Measurements from ENCODE around the gene MLLT3. TPM values are rescaled to one million over a fixed set of nuclear protein-coding genes. Genes with fewer than 3 reads are reported as not detected.
A peak's percentile ranks its signal among the peaks of the same experiment; 100 is the strongest.

Gene MLLT3
- total RNA-seq, 1 donor from 2014 or later = 39.1 TPM

DNA sequence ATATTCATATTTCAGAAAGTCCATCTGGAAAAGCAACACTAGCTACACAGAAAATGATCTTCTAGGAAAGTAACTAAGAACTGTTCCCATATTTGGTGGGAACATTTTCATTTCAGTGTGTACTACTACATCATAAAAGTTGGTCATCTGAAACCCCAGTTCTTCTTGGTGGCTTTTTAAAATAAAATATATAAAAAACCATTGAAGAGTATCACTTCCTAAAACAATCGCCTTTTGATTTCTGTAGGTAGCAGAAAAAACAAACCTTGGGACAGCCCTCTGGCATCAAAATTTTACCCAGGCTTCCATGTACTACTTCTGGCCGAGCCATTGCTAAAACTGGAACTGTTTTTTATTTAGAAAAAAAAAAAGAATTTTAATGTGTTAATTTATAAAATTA lies 158.5 kb downstream of the MLLT3 start:
- no peaks in the 10 kb centered on the region for H3K36me3 ChIP-seq

DNA sequence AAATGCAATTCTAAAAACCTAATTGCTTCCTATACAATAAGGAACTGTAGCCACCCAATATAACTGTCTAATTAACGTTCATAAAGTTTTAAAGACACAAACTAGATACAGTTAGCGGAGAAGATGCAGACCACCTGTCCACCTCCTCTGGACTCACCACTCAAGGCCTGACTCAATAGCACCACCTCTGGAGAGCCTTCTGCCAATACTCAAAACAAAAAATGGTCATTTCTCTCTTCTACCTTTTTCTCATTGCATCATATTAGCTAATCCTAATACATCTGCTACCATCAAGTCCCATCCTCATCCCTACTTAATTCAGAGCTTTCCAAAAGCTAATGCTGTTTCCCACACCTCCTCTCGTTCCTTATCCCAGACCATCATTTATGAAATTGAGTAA lies 159.9 kb downstream of the MLLT3 start:
- Mint-ChIP-seq H3K27me3 (ENCODE audit: insufficient read depth, low read depth) (no peaks in the 10 kb centered on the region), H3K27ac (no peak overlapping the region), H3K36me3 (peaks cover 1% of the 10 kb centered on the region), H3K9me3 (no peaks in the 10 kb centered on the region), H3K4me3 (no peak overlapping the region), H3K4me1 (peaks cover 4% of the 10 kb centered on the region)
- no peak overlapping the region for H3K4me3 ChIP-seq
- no peaks in the 10 kb centered on the region for H3K27me3 ChIP-seq
- no peaks in the 10 kb centered on the region for H3K79me2 ChIP-seq (ENCODE audit: low read depth)
- H3F3A ChIP-seq (ENCODE audit: low read depth) = no peaks in the 10 kb centered on the region
- H3K4me1 ChIP-seq = no peaks in the 10 kb centered on the region
- H3K9me3 ChIP-seq (ENCODE audit: low read depth) = no peaks in the 10 kb centered on the region
- no peaks in the 10 kb centered on the region for H4K20me1 ChIP-seq (ENCODE audit: low read depth)
- no peak for TF ChIP-seq EZH2 (IDR thresholded peaks at IDR 0.05)
- TF ChIP-seq, protein P1, sequence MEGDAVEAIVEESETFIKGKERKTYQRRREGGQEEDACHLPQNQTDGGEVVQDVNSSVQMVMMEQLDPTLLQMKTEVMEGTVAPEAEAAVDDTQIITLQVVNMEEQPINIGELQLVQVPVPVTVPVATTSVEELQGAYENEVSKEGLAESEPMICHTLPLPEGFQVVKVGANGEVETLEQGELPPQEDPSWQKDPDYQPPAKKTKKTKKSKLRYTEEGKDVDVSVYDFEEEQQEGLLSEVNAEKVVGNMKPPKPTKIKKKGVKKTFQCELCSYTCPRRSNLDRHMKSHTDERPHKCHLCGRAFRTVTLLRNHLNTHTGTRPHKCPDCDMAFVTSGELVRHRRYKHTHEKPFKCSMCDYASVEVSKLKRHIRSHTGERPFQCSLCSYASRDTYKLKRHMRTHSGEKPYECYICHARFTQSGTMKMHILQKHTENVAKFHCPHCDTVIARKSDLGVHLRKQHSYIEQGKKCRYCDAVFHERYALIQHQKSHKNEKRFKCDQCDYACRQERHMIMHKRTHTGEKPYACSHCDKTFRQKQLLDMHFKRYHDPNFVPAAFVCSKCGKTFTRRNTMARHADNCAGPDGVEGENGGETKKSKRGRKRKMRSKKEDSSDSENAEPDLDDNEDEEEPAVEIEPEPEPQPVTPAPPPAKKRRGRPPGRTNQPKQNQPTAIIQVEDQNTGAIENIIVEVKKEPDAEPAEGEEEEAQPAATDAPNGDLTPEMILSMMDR (IDR thresholded peaks at IDR 0.05) = peak; percentile 46
- no peak overlapping the region for H3K27ac ChIP-seq
- DNase-seq (ENCODE audit: low spot score) = peak; percentile 7
- H3K9ac ChIP-seq = no peak overlapping the region
- no peak overlapping the region for H3K4me2 ChIP-seq
- H3K36me3 ChIP-seq = no peaks in the 10 kb centered on the region
- H2AFZ ChIP-seq (replicated peaks) = no peak overlapping the region

More for the DNA sequence above, 158.5 kb downstream of the MLLT3 start:
- H3K9ac ChIP-seq = no peak overlapping the region
- Mint-ChIP-seq H3K27ac (no peak overlapping the region), H3K27me3 (ENCODE audit: insufficient read depth, low read depth) (no peaks in the 10 kb centered on the region), H3K36me3 (peaks cover 1% of the 10 kb centered on the region), H3K4me3 (no peak overlapping the region), H3K9me3 (no peaks in the 10 kb centered on the region), H3K4me1 (peaks cover 4% of the 10 kb centered on the region)
- no peaks in the 10 kb centered on the region for H3K9me3 ChIP-seq (ENCODE audit: low read depth)
- H3K4me3 ChIP-seq = no peak overlapping the region
- H4K20me1 ChIP-seq (ENCODE audit: low read depth) = no peaks in the 10 kb centered on the region
- no peaks in the 10 kb centered on the region for H3K79me2 ChIP-seq (ENCODE audit: low read depth)
- H3K4me1 ChIP-seq = no peaks in the 10 kb centered on the region
- no peak overlapping the region for H3K27ac ChIP-seq
- TF ChIP-seq EZH2 (IDR thresholded peaks at IDR 0.05) (no peak), EZH2phosphoT487 (IDR thresholded peaks at IDR 0.05) (no peak)
- TF ChIP-seq, protein P1 (IDR thresholded peaks at IDR 0.05) = no peak
- no peak for DNase-seq (ENCODE audit: low spot score)
- H3F3A ChIP-seq (ENCODE audit: low read depth) = no peaks in the 10 kb centered on the region
- no peaks in the 10 kb centered on the region for H3K27me3 ChIP-seq
- H2AFZ ChIP-seq (replicated peaks) = no peak overlapping the region
- no peak overlapping the region for H3K4me2 ChIP-seq

DNA sequence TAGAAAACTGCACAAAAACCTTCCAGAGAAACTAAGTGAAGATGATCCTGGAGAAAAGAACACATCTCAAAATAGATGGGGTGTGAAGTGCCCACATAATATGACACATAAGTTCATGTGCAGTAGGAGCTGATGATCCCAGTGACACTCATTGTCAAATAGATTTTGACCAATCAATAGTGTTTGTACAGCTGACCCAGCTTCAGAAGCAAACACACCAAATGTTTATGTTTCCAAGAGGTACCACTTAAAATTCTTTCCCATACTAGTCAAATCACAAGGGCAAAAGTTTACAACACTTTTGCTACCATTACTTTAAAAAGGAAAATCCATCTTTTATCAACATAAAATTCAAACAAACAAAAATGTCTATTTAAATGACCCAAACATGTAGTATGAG lies 175.0 kb downstream of the MLLT3 start:
- H3K4me1 Mint-ChIP-seq = peaks cover 3% of the 10 kb centered on the region
- Histone ChIP-seq H3K4me1 (no peaks in the 10 kb centered on the region), H3K27ac (no peak overlapping the region), H3K27me3 (no peaks in the 10 kb centered on the region), H3F3A (ENCODE audit: low read depth) (no peaks in the 10 kb centered on the region), H3K9ac (no peak overlapping the region), H3K9me3 (ENCODE audit: low read depth) (no peaks in the 10 kb centered on the region), H3K4me2 (no peak overlapping the region), H3K79me2 (ENCODE audit: low read depth) (no peaks in the 10 kb centered on the region), H3K4me3 (no peak overlapping the region), H4K20me1 (ENCODE audit: low read depth) (no peaks in the 10 kb centered on the region), H2AFZ (replicated peaks) (no peak overlapping the region), H3K36me3 (no peaks in the 10 kb centered on the region)
- no peak for DNase-seq (ENCODE audit: low spot score)
- TF ChIP-seq, protein P1 (IDR thresholded peaks at IDR 0.05) = no peak
- TF ChIP-seq EZH2 (IDR thresholded peaks at IDR 0.05) (no peak), EZH2phosphoT487 (IDR thresholded peaks at IDR 0.05) (no peak)
- H3K9me3 Mint-ChIP-seq = no peaks in the 10 kb centered on the region
- H3K27me3 Mint-ChIP-seq (ENCODE audit: insufficient read depth, low read depth) = no peaks in the 10 kb centered on the region
- no peak overlapping the region for H3K27ac Mint-ChIP-seq
- H3K4me3 Mint-ChIP-seq = no peak overlapping the region
- peaks cover 3% of the 10 kb centered on the region for H3K36me3 Mint-ChIP-seq
